Skeletal muscle tissue (tissue), 4 donors: ENCODE data around the gene INSYN2A. TPM values are rescaled to one million over a fixed set of nuclear protein-coding genes. Genes with fewer than 3 reads are reported as not detected.

Source experiments
- H3K27ac ChIP-seq: one replicate; pipeline ENCODE4 v1.7.0; 2013; ENCODE audit warnings: mild to moderate bottlenecking, low read depth, low read length, inconsistent platforms
- H3K27me3 ChIP-seq, 3 donors: one replicate each; pipeline ENCODE4 v1.7.0; 2013; ENCODE audit warnings: low read length in 3 of 3; ENCODE audit not compliant: control insufficient read depth in 3 of 3, insufficient read depth in 3 of 3
- H3K36me3 ChIP-seq, 3 donors: one replicate each; pipeline ENCODE4 v1.7.0; 2013; ENCODE audit warnings: low read length in 3 of 3; ENCODE audit not compliant: control insufficient read depth in 3 of 3, insufficient read depth in 3 of 3
- H3K4me1 ChIP-seq, 3 donors: one replicate each; pipeline ENCODE4 v1.7.0; 2013; ENCODE audit warnings: low read length in 3 of 3, mild to moderate bottlenecking in 3 of 3; ENCODE audit not compliant: control insufficient read depth in 3 of 3, insufficient read depth in 3 of 3
- H3K4me3 ChIP-seq, 3 donors: one replicate each; pipeline ENCODE4 v1.7.0; 2013; ENCODE audit warnings: low read length in 3 of 3
- H3K9ac ChIP-seq, 3 donors: one replicate each; pipeline ENCODE4 v1.7.0; 2013; ENCODE audit warnings: low read length in 3 of 3, mild to moderate bottlenecking in 3 of 3, moderate library complexity in 2 of 3, low read depth in 1 of 3
- H3K9me3 ChIP-seq, 3 donors: one replicate each; pipeline ENCODE4 v1.7.0; 2013; ENCODE audit warnings: low read length in 3 of 3; ENCODE audit not compliant: control insufficient read depth in 3 of 3
- total RNA-seq: library from RNA; depleted of rRNA; stranded (reverse); fragments of >200 nt; gene quantifications from one replicate; pipeline ENCODE4 v1.2.3, GENCODE V29; 2014
- donor health status: Osteomylitis.

INSYN2A gene
- total RNA-seq, 1 donor from 2014 or later = under 0.01 TPM

- no peak overlapping the region for H3K9ac ChIP-seq
- H3K27me3 ChIP-seq = no peaks in the 10 kb centered on the region
- H3K27ac ChIP-seq = peak overlapping the region; percentile 40
Observed at GRCh38 chr10:127148933-127149220, 47.5 kb downstream of the INSYN2A start.

GRCh38 chr10:127148066-127148932 is 48.1 kb downstream of the INSYN2A start:
- Histone ChIP-seq H3K27me3 (no peaks in the 10 kb centered on the region), H3K9me3 (no peaks in the 10 kb centered on the region), H3K27ac (peak overlapping the region; percentile 40), H3K36me3 (no peaks in the 10 kb centered on the region), H3K4me3 (no peak overlapping the region), H3K4me1 (peaks cover 0 to 8% (median 0%) of the 10 kb centered on the region in 3 donors), H3K9ac (no peak overlapping the region)

More at GRCh38 chr10:127148933-127149220, 47.5 kb downstream of the INSYN2A start:
- H3K9me3 ChIP-seq = no peaks in the 10 kb centered on the region
- H3K36me3 ChIP-seq = no peaks in the 10 kb centered on the region
- H3K4me3 ChIP-seq = no peak overlapping the region
- peaks cover 0 to 8% (median 0%) of the 10 kb centered on the region in 3 donors for H3K4me1 ChIP-seq

- Histone ChIP-seq H3K36me3 (no peaks in the 10 kb centered on the region), H3K9me3 (no peaks in the 10 kb centered on the region), H3K4me3 (no peak overlapping the region), H3K27ac (no peak overlapping the region), H3K9ac (no peak overlapping the region), H3K4me1 (peaks cover 0 to 8% (median 0%) of the 10 kb centered on the region in 3 donors), H3K27me3 (no peaks in the 10 kb centered on the region)
Observed at GRCh38 chr10:127146661-127147060, 49.7 kb downstream of the INSYN2A start.
